Measurements from ENCODE around the gene HMG20A. TPM values are rescaled to one million over a fixed set of nuclear protein-coding genes. Genes with fewer than 3 reads are reported as not detected.
A peak's percentile ranks its signal among the peaks of the same experiment; 100 is the strongest.

The HMG20A gene
- 45.6 and 59.3 TPM in 2 replicates for total RNA-seq
- 40.0 and 47.5 TPM in 2 replicates for polyA plus RNA-seq

GRCh38 chr15:77420610-77421369 is at the start of gene HMG20A:
TSS of gene HMG20A (plus strand) at chr15:77420888. CDS start at chr15:77458408, 37,520 bp downstream.
- Histone ChIP-seq H3K4me1 (ENCODE audit: low read depth) (peaks cover 31% of the 10 kb centered on the region), H3K27ac (peak within 1 kb of the TSS; percentile 98), H3K27me3 (no peaks in the 10 kb centered on the region), H3K9me3 (ENCODE audit: low read depth) (no peaks in the 10 kb centered on the region), H3K36me3 (no peaks in the 10 kb centered on the region), H3K4me3 (peak within 1 kb of the TSS; percentile 98)
- TF ChIP-seq, protein P1, sequence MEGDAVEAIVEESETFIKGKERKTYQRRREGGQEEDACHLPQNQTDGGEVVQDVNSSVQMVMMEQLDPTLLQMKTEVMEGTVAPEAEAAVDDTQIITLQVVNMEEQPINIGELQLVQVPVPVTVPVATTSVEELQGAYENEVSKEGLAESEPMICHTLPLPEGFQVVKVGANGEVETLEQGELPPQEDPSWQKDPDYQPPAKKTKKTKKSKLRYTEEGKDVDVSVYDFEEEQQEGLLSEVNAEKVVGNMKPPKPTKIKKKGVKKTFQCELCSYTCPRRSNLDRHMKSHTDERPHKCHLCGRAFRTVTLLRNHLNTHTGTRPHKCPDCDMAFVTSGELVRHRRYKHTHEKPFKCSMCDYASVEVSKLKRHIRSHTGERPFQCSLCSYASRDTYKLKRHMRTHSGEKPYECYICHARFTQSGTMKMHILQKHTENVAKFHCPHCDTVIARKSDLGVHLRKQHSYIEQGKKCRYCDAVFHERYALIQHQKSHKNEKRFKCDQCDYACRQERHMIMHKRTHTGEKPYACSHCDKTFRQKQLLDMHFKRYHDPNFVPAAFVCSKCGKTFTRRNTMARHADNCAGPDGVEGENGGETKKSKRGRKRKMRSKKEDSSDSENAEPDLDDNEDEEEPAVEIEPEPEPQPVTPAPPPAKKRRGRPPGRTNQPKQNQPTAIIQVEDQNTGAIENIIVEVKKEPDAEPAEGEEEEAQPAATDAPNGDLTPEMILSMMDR (IDR thresholded peaks at IDR 0.05; ENCODE audit: low read depth, low read length): no peak
- DNase-seq (ENCODE audit: low read depth in 1 of 2, low spot score in 1 of 2): peak; percentile 79 to 91

- no peaks in the 10 kb centered on the region for H3K27me3 ChIP-seq
- no peak overlapping the region for H3K27ac ChIP-seq
- TF ChIP-seq, protein P1 (IDR thresholded peaks at IDR 0.05; ENCODE audit: low read depth, low read length): no peak
- no peaks in the 10 kb centered on the region for H3K4me1 ChIP-seq (ENCODE audit: low read depth)
- DNase-seq (ENCODE audit: low read depth in 1 of 2, low spot score in 1 of 2): no peak
- H3K36me3 ChIP-seq: no peaks in the 10 kb centered on the region
- no peak overlapping the region for H3K4me3 ChIP-seq
- H3K9me3 ChIP-seq (ENCODE audit: low read depth): no peaks in the 10 kb centered on the region
Observed at GRCh38 chr15:77371850-77372563, 48.7 kb upstream of the HMG20A start.

DNA sequence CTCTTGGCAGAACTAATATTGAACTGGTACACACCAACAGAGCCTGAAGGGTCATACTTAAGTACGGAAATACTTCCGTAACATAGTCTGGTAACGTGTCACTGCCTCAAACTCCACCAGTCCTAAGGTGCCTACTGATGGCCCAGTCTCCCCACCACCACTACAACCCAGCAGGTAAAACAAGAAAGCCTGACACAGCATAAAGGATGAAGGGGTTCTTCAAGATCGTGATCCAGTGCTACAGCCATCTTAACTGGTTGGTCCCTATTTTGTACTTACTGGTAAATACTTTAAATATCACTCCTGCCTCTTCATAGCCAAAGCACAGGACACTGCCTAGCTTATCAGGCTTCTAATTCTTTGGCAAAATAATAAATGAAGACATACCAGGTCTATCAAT is 47.2 kb upstream of the HMG20A start:
- Histone ChIP-seq H3K4me1 (ENCODE audit: low read depth) (no peaks in the 10 kb centered on the region), H3K27ac (no peak overlapping the region), H3K9me3 (ENCODE audit: low read depth) (no peaks in the 10 kb centered on the region), H3K27me3 (no peaks in the 10 kb centered on the region), H3K4me3 (no peak overlapping the region), H3K36me3 (no peaks in the 10 kb centered on the region)
- TF ChIP-seq, protein P1 (IDR thresholded peaks at IDR 0.05; ENCODE audit: low read depth, low read length): no peak
- DNase-seq (ENCODE audit: low read depth in 1 of 2, low spot score in 1 of 2): no peak

DNA sequence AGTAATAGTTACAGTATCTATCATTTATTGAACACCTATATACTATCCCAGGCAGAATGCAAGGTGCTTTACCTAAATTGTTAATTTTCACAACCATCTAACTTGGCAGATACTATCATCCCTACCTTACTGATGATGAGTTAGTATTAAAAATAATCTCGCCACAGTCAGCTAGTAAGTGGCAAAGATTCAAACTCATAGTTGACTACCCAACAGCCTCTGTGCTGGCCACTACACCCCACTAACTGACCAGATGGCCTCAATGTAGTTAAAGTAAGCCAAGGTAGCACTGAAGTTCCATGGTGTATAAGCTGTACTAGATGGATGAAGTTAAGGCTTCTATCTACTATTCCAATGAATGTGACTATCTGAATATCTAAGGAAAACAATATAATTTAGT is 45.6 kb upstream of the HMG20A start:
- TF ChIP-seq, protein P1 (IDR thresholded peaks at IDR 0.05; ENCODE audit: low read depth, low read length): no peak
- no peaks in the 10 kb centered on the region for H3K9me3 ChIP-seq (ENCODE audit: low read depth)

DNA sequence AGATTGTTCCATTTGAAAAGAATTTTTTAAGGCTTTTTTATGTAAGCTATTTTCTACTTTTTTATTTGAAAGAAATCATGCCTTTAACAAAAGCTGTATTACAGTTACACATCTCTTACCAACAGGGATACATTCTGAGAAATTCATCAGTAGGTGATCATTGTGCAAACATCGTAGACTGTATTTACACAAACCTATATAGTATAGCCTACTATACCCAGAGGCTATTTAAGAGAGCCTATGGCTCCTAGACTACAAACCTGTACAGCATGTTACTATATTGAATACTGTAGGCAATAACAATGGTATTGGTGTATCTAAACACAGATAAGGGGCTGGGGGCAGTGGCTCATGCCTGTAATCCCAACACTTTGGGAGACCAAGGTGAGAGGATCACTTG is 43.9 kb upstream of the HMG20A start:
- no peak overlapping the region for H3K4me3 ChIP-seq
- H3K9me3 ChIP-seq (ENCODE audit: low read depth): no peaks in the 10 kb centered on the region
- DNase-seq (ENCODE audit: low read depth in 1 of 2, low spot score in 1 of 2): no peak
- TF ChIP-seq, protein P1 (IDR thresholded peaks at IDR 0.05; ENCODE audit: low read depth, low read length): no peak
- H3K4me1 ChIP-seq (ENCODE audit: low read depth): no peaks in the 10 kb centered on the region
- no peaks in the 10 kb centered on the region for H3K27me3 ChIP-seq
- no peak overlapping the region for H3K27ac ChIP-seq
- no peaks in the 10 kb centered on the region for H3K36me3 ChIP-seq

More for the DNA sequence above, 45.6 kb upstream of the HMG20A start:
- Histone ChIP-seq H3K4me1 (ENCODE audit: low read depth) (no peaks in the 10 kb centered on the region), H3K27me3 (no peaks in the 10 kb centered on the region), H3K4me3 (no peak overlapping the region), H3K36me3 (no peaks in the 10 kb centered on the region), H3K27ac (no peak overlapping the region)
- no peak for DNase-seq (ENCODE audit: low read depth in 1 of 2, low spot score in 1 of 2)

Measured in cardiac muscle cell (in vitro differentiated cells and primary cell).